ENCODE measurements around the gene PASK. TPM values are rescaled to one million over a fixed set of nuclear protein-coding genes. Genes with fewer than 3 reads are reported as not detected.

Gene PASK
- total RNA-seq, 1 experiment from 2014 or later, result 4.8 TPM

- no peak for DNase-seq (ENCODE audit: low read depth)
Measured at GRCh38 chr2:241126771-241127202, 22.5 kb downstream of the PASK start.

GRCh38 chr2:241126201-241126611, 23.1 kb downstream of the PASK start:
- DNase-seq (ENCODE audit: low read depth), result no peak

- no peak for DNase-seq (ENCODE audit: low read depth)
Measured at GRCh38 chr2:241125626-241126025, 23.6 kb downstream of the PASK start.

- DNase-seq (ENCODE audit: low read depth), result no peak
Measured at GRCh38 chr2:241123816-241124536, 25.3 kb downstream of the PASK start.

GRCh38 chr2:241122376-241123002, 26.8 kb downstream of the PASK start:
- no peak for DNase-seq (ENCODE audit: low read depth)

GRCh38 chr2:241121008-241121407, 28.3 kb downstream of the PASK start:
- DNase-seq (ENCODE audit: low read depth), result no peak

GRCh38 chr2:241120440-241120839, 28.8 kb downstream of the PASK start:
- DNase-seq (ENCODE audit: low read depth), result no peak

GRCh38 chr2:241118737-241119505, 30.4 kb downstream of the PASK start:
- no peak for DNase-seq (ENCODE audit: low read depth)

GRCh38 chr2:241116606-241117560, 32.4 kb downstream of the PASK start:
- no peak for DNase-seq (ENCODE audit: low read depth)

- no peak for DNase-seq (ENCODE audit: low read depth)
Measured at GRCh38 chr2:241115361-241115760, 33.9 kb downstream of the PASK start.

- DNase-seq (ENCODE audit: low read depth), result no peak
Measured at GRCh38 chr2:241114836-241115235, 34.4 kb downstream of the PASK start.

- DNase-seq (ENCODE audit: low read depth), result no peak
Measured at GRCh38 chr2:241112592-241112991, 36.7 kb downstream of the PASK start.

GRCh38 chr2:241112046-241112445, 37.2 kb downstream of the PASK start:
- DNase-seq (ENCODE audit: low read depth), result no peak

GRCh38 chr2:241111440-241111805, 37.8 kb downstream of the PASK start:
- DNase-seq (ENCODE audit: low read depth), result no peak

GRCh38 chr2:241110607-241111439, 38.4 kb downstream of the PASK start:
- DNase-seq (ENCODE audit: low read depth), result no peak

GRCh38 chr2:241110089-241110606, 39.1 kb downstream of the PASK start:
- no peak for DNase-seq (ENCODE audit: low read depth)

- DNase-seq (ENCODE audit: low read depth), result no peak
Measured at GRCh38 chr2:241109210-241110088, 39.8 kb downstream of the PASK start.

- DNase-seq (ENCODE audit: low read depth), result no peak
Measured at GRCh38 chr2:241108271-241109209, 40.7 kb downstream of the PASK start.
